GM21515 (cell line): ENCODE results near the gene CTNNBIP1.
"Not testable (repeated sequence)": the region's sequence is repeated elsewhere in the genome, so short reads cannot be mapped to it uniquely, and the experiment has no call there.

Experiments
- ATAC-seq: cut with Tn5 transposase; IDR thresholded peaks from one replicate; pipeline ENCODE4 v1.9.1; 2021; ENCODE audit not compliant: unreplicated experiment

CTNNBIP1 gene

GRCh38 chr1:9910076-9910422 is at the start of gene CTNNBIP1:
Gene CTNNBIP1 (minus strand): TSS chr1:9910269. CDS start chr1:9872064, 38,205 bp downstream.
- ATAC-seq: peak; percentile 71

GRCh38 chr1:9957726-9958125 is 47.7 kb upstream of the CTNNBIP1 start:
- no peak for ATAC-seq

- no peak for ATAC-seq
Measured at GRCh38 chr1:9946315-9946714, 36.2 kb upstream of the CTNNBIP1 start.

- ATAC-seq: peak; percentile 90
Measured at GRCh38 chr1:9942939-9943788, 33.1 kb upstream of the CTNNBIP1 start, which contains the start of the genes LZIC and NMNAT1. Gene LZIC (minus strand): TSS chr1:9943391. CDS start chr1:9936619, 6,772 bp downstream. Gene NMNAT1 (plus strand): TSS chr1:9943475. CDS start chr1:9972074, 28,599 bp downstream.

GRCh38 chr1:9942399-9942938 is 32.4 kb upstream of the CTNNBIP1 start:
- ATAC-seq: peak; percentile 43

- ATAC-seq: no peak
Measured at GRCh38 chr1:9929431-9930385, 19.6 kb upstream of the CTNNBIP1 start.

- no peak for ATAC-seq
Measured at GRCh38 chr1:9927259-9927658, 17.2 kb upstream of the CTNNBIP1 start.

- no peak for ATAC-seq
Measured at GRCh38 chr1:9922342-9922741, 12.3 kb upstream of the CTNNBIP1 start.

GRCh38 chr1:9920606-9921005 is 10.5 kb upstream of the CTNNBIP1 start:
- ATAC-seq: no peak

- ATAC-seq: no peak
Measured at GRCh38 chr1:9917901-9918300, 7.8 kb upstream of the CTNNBIP1 start.

- not testable (repeated sequence) for ATAC-seq
Measured at GRCh38 chr1:9917495-9917894, 7.4 kb upstream of the CTNNBIP1 start.

GRCh38 chr1:9916452-9916851 is 6.4 kb upstream of the CTNNBIP1 start:
- ATAC-seq: no peak

GRCh38 chr1:9914610-9914937 is 4.5 kb upstream of the CTNNBIP1 start:
- ATAC-seq: no peak

GRCh38 chr1:9912264-9912936 is 2.3 kb upstream of the CTNNBIP1 start:
- ATAC-seq: no peak

- ATAC-seq: peak; percentile 94
Measured at GRCh38 chr1:9910423-9911178, 532 bp upstream of the CTNNBIP1 start.

GRCh38 chr1:9909234-9910046 is 629 bp downstream of the CTNNBIP1 start:
- peak; percentile 5 for ATAC-seq

- ATAC-seq: no peak
Measured at GRCh38 chr1:9908871-9909233, 1.2 kb downstream of the CTNNBIP1 start.

GRCh38 chr1:9907441-9907840 is 2.6 kb downstream of the CTNNBIP1 start:
- no peak for ATAC-seq

- no peak for ATAC-seq
Measured at GRCh38 chr1:9906466-9906865, 3.6 kb downstream of the CTNNBIP1 start.
